Activated CD4-positive, alpha-beta T cell treated with anti-CD3 and anti-CD28 coated beads for 1 hour (primary cell): ENCODE data around the gene GLRX.
"Not testable (repeated sequence)": the region's sequence is repeated elsewhere in the genome, so short reads cannot be mapped to it uniquely, and the experiment has no call there.

Experiments
- DNase-seq: peaks from one replicate; pipeline ENCODE4 v3.0.0-alpha.2; 2020

GLRX gene, protein sequence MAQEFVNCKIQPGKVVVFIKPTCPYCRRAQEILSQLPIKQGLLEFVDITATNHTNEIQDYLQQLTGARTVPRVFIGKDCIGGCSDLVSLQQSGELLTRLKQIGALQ

DNA sequence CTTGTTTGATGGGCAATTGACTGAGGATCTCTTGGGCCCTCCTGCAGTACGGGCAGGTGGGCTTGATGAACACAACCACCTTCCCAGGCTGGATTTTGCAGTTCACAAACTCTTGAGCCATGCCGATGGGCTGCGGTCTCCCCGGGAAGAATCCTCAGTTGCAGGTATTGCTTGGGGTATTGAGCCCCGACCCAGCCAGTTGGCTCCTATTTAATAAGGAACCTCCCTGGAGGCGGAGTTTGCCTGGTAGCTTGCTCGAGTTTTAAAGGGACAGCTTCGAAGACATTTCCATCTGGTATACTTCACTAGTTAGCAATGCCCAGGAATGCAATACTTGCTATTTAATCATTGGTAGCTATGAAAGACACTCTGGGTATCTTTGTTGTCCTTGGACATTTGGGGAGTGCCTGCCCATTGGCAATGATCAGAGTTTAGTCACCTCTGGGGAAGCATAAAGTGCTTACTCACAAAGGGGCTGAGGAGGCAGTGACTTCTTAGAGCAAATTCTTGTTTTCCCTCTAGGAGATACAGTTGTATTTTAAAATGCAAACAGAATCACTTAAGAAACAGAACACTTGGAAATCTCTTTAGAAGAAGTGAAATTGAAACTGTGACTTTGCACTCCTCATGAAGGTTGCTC lies at the start of gene GLRX:
Gene GLRX, minus strand, starts transcription at position 185 of the 640 bp plus-strand sequence. Its CDS starts 64 bp downstream, at position 121.
- DNase-seq, result no peak

DNA sequence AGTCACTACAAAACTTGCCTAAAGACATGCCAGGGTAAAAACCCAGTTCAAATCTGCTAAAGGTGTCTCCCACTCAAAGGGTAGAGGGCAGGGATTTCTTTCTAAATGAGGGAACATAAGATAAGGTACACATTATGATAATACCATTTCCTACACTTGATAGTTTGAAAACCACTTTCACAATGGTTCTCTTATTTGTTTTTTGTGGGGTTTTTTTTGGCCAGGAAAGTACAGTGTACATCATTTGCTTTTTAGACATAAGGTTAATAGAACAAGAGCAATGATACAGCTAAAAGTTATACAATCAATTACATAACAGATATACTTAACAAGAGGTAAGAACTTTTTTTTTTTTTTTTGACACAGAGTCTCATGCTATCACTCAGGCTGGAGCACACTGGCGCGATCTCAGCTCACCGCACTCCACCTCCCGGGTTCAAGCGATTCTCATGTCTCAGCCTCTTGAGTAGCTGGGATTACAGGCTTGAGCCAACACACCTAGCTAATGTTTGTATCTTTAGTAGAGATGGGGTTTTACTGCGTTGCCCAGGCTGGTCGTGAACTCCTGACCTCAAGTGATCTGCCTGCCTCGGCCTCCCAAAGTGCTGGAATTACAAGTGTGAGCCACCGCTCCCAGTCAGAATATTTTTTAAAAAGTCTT lies 48.8 kb upstream of the GLRX start:
- DNase-seq, result no peak

DNA sequence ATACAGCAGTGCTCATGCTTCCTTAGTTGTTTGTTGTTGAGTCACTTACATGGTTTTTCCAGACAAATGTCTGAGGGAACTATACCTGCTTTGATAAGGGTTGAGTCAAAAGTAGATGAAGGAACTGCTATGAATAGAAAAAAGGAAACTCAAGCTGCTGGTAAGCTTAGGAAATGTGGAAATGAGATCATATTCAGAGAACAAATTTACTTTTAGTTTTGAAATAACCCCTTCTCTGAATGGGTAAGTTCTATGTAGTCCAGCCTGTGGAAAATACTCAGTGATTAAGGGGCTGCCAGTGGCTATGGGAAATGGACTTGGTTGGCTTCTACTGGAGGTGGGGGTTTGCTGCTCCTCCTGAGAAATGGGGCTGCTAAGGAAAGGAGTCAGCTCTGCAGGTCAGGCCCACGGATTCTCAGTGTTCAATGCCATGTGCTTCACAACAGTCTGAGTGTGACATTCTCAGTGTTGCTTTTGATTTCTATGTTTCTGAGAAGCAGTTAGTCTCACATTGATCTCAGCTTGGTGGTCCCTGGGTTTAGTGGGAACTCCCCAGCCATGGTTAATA lies 47.7 kb upstream of the GLRX start:
- DNase-seq, result no peak

DNA sequence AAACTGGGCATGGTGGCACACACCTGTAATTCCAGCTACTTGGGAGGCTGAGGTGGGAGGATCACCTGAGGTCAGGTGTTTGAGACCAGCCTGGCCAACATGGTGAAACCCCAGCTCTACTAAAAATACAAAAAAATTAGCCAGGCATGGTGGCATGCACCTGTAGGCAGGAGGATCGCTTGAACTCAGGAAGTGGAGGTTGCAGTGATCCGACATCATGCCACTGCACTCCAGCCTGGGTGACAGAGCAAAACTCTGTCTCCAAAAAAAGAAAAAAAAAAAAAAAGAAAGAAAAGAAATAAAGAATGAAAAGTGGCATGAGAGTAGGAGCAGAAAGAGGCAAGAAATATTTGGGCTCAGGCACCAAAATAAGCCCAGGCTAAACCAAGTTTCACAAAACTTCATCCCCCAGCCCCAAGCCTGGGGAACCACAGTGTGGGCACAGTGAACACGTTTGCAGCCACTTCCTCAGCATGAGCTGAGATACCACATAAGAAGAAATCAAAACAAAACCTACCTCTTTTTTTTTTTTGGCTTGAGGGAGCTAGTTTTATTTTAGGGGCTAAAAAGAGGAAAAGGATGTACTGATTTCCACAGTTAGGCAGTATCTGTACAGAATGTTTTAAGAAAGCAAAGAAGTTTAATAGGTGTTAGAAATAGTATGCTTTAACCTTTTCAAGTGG lies 46.8 kb upstream of the GLRX start:
- not testable (repeated sequence) for DNase-seq

DNA sequence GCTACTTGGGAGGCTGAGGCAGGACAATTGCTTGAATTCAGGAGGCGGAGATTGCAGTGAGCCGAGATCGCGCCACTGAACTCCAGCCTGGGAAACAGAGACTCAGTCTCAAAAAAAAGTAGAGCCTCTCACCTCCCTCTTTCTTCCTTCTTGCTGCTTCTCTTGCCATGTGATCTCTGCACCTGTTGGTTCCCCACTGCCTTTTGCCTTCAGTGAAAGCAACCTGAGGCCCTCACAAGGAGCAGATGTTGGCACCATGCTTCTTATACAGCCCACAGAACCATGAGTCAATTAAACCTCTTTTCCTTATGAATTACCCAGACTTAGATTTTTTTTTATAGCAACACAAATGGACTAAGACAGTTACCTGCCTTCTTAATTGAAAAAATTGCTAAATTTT lies 45.6 kb upstream of the GLRX start:
- no peak for DNase-seq

DNA sequence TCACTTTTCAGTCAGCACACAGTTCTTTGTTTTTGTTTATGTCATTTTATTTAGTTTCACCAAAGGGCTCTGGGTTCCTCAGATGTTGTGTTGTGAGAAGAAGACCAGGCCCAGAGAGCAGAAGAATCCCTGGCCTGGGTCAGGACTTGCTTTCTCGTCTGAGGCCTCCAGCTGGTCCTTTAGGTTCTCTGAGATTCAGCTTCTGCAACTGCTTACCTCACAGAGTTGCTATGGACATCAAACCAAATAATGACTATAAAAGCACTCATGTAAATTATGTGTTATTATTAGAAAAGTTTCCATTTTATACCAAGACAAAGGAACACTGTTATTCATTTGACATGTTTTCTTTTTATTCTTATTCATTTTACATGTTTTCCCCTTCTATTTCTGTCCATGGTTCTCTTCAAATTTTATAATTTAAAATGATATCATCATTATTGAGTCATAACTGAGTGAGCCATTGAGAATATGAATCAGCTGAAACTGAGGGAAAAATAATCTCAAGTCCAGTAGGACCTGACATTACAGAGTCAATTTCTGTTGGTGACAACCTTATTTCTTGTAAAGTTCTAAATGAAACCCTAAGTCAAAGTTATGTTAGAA lies 44.0 kb upstream of the GLRX start:
- DNase-seq, result no peak

DNA sequence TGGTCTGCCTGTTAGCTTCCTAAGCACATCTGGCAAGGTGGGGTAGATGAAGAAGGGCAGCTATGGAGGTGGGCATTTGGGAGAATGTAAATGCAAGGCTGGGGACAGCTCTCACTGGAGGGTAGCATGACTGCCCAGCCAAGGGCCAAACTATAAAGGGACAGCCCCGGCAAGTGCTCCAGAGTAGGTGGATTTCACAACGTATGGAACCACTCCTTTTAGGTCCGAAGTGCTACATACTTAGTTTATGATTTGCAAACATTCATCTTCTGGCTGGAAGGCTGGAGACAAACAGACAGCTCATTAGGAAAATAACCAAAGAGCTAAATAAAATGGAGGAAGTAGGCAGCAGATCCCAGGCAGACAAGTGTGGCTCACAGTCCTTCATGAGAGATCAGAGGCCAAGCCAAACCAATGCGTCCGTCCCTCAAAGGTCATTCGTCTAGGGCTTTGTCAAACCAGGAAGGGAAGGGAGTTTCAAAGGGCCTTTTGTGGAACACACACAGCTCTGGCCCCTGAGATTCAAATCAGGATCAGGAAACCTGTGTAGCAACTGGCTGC lies 42.5 kb upstream of the GLRX start:
- no peak for DNase-seq

DNA sequence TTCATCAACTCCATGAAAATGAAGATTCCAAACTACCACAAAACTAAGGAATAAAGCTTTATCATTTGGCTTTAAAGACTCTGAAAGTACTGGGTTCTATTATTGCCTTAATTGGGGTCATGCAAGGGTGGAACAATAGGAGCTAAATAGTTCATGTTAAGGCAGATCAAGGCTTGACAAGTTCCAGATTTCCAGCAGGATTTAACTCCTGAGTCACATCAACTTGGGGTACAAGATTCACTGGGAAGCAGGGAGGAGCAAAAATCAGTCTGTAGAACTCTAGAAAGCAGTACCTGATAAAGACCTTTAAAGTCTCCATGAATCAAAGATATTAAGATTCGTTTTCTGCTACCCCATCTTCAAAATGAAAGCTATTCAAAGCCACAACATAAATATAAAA lies 41.9 kb upstream of the GLRX start:
- DNase-seq, result no peak

DNA sequence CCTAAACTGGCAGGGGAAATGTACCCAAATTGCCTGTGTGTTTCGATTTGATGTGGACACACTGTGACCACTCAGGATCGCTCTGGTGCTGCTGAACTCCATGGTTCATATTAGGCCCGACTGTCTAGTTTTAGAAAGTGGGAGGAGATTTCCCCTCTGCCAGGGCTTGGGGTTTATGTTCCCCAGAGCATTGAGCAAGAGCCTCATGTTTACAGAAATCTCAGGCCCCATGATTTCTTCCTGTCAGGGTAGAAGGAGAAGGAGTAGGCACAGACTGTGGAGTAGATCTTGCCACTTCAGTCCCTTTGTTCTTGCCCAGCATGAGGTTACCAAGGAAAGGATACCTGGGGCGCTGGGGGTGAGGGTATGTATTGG lies 40.8 kb upstream of the GLRX start:
- DNase-seq, result no peak

DNA sequence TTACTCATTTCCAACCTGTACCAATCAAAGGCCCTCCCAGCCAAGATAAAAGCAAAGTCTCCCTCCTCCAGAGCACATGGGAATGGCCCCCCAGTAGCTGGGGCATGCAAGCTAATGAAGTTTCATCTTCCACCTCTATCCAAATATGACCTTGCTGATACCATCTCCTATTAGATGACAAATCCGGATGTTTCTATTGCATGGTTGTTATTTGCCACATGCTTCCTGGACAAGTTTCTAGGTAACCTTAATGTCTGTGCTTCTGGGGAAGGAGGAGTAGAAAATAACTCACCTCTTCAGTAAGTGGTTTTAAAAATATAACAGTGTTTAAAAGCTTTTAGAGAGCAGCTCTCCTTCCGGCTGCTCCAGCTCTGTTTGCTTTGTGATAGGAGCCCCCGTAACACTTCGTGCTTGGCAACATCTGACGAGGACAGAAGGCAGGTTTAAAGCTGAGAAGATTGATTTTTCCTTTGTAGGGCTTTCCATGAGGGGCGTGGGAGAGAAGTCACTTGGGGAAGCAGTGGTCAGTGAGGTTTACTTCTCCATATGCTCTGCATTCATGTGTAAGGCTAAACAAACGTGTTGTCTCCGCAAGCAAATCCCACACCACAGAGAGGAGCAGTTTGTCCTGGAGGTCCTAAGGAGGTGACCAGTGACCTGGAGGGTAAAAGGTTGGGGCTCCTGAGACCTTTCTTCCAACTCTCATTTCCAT lies 40.3 kb upstream of the GLRX start:
- DNase-seq, result no peak

DNA sequence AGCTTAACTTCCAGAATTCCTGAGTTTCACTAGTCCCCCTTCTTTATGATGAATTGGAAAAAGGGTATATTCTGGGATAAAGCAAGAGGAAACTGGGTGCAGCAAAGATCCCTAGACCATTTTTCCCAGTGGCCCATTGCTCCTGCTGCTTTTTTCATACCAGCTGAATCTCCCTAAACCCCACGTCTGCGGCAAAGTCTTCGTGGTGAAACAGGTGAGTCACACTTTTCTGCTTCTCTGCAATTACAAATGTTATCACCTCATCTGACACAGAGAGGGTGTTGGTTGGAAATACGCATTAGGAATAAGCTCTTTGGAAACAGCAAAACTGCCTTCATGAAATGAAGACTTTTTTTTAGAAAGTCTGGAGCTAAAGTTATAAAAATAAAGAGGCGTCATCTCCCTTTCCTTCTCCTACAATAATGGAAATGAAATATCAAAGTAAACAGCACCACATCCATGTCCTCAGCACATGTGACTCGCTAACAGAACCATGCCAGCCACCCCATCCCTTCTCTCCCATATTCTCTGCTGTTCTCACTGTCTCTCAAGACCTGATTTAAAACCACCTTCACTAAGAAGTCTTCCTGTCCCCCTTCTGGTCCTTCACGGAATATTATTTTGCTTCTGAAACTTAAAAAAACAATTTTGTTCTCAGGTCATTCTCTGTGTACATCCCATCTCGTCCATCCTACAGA lies 39.5 kb upstream of the GLRX start:
- no peak for DNase-seq

DNA sequence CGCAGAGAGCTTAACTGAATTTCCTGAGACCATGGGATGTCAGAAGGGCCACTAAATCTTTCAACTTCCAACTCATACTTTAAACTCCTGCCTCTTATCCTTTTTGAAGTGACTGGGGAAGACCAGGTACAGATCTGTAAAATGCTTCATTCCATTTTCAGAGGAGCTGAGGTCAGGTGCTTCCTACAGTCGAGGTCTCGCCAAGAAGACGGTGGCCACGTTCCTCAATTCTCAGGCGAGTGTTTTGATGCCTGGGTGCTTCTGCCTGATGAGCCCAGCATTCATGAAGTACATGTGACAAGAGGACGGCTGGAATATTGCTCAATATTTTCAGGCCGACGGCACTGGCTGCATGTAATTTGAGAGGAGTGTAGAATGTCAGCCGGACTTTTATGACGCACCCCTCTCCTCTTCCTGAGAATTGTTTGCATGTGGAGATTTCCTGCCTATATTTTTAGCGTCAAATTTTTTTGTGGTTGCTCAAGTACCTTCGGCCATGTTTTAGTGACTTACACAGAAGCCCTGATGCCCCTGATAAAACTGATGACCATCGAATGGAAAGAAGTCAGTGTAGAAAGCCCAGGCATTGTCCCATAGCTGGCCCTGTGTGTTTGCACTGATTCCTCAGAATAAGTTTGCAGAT lies 38.8 kb upstream of the GLRX start:
- no peak for DNase-seq

DNA sequence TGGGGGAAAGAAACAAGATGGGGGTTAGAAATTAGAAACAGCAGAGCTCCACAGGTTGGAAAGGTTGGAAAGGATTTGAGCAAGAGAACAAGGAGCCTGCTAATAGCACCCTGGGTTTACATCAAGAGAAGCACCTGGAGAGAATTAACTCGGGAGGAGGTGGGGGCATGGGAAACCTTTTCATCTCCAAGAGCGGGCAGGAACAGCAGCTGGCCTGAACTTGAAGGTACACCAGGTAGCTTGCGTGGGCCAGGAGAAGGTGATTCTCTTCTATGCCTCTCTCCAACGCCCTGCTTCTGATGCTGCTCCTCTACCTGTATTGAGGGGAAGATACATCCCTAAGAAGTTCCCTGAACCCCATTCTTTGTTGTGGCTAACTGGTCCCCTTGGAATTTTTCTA lies 37.1 kb upstream of the GLRX start:
- DNase-seq, result no peak

DNA sequence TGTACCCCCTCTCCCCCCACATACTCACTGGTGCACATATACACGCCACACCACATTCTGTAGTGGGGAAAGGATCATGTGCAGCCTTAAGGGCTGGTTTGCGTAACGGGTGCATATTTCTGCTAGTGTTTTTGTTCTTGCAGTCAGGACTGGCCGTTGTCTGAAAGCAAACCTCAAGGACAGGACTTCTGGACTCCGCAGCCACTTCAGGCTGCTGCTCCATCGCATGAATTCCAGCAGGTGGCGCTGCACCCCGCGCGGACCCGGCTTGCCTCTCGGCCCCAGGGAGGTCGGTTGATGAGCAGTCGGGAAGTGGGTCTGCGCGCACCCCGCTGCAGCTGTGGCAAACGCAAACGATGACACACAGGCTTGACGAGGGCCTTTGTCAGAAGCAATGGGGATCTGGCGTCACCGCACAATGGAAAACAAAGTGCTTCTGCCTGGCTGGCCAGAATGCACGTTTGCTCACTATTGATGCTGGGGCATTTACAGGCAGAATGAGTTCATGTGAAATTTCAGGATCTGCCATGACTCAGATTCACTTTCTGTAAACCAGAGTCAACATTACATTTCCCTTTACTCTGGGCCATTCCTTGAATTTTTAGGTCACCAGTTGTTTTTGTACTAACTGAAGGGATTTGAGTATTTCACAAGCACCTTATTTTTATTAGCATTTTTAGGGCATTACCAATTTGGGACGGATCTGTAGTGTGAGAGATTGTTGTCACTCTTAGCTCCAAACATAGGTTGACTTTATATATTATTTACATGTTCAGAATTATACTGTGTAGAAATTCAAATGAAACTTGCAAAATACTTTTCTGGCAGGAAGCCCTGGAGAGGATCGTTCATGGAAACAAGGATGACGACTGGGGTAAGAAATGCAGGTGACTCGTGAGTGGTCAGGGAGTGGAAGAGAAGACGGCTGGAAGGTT lies 36.4 kb upstream of the GLRX start:
- peak; percentile 87 for DNase-seq

DNA sequence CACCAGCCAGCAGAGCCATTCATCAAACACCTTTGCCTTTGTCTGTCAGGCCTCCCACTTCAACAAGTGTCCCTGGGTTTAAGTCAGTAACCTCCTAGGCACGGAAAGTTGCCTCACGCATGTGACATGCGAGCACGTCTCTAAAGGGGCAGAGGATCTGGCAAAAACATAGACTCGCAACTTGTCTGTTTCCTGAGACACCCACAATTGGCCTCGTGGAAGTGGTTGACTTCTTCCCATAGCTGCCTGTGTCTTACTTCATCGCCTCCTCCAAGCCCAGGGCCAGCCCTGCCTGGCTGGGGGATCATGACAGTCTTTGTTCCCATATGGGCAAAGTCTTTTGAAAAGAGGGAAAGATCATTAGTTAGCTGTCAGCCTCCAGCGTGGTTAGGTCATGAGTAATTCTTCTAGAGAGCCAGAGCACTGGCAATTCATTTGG lies 35.5 kb upstream of the GLRX start:
- DNase-seq, result no peak

DNA sequence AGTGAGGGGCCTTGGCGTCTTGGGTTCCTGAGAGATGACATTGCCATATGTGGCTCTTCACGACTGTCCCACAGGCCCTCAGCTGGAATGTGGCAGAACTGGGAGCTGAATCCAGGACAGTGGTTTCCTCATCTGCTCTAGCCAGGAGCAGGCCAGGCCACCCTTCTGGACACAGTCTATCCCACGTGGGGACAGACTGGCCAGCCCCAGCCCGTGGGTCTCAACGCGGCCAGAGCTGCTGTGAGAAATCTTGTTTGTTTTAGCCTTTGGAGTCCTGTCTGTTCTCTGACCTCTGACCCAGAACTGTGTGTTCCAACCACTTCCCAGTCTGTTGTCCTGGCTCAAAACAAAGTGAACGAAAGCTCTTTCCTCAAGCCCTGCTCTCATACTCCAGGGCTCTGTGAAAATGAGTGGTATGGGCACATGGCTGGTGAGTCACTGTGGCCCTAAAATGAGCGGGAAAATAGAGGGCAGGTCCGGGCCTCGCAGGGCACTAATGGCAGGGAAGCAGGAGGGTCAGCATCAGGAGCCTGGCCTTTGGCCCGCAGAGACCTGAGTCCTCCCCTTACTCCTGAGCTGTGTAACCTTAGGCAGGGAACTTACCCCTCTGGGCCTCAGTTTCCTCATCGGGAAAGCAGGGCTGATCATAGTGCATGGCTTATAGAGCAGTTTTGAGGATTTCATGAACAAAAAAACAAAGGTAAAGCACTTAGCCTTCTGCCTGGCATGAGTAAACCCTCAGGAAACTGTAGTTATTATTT lies 34.8 kb upstream of the GLRX start:
- DNase-seq, result no peak

DNA sequence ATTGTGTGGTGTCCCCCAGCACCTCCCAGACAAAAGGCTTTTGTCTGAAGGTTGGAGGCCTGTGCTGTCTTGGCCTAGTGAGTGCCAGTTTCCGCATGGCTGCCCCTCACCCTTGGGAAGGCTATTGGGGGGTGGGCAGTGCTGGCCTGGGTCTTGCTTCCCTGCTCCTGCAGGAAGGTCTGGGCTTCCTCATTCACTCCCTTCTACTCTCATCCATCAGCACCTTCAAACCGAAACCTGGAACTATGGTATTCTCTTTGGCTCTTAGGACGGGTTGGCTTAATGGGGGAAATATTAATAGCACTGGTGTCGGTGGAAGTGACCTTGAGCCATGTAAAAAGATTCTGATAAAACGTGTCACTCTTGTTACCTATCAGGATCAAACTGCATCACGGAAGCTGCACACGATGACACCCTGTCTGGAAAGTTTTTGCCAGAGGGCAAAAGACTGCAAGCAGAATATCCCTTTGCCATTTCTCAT lies 34.0 kb upstream of the GLRX start:
- DNase-seq, result no peak

DNA sequence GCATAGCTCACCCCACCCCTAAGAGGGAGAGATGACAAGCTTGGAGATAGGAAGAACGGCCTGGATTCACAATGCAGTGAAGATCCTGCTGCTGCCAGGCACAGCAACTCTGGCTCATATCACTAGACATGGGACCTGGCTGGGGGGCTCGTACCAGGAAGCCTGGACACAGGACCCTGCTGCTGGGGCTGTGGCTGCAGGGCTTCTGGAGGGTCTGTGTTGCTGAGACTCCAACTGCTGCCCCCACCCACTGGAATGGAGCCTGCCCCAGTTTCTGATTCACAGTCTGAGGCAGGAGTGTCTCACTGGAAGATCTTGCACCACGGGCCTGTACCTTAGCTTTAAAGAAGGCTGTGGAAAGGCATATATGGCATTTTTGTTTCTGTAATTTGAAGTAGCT lies 31.0 kb upstream of the GLRX start:
- DNase-seq, result no peak

DNA sequence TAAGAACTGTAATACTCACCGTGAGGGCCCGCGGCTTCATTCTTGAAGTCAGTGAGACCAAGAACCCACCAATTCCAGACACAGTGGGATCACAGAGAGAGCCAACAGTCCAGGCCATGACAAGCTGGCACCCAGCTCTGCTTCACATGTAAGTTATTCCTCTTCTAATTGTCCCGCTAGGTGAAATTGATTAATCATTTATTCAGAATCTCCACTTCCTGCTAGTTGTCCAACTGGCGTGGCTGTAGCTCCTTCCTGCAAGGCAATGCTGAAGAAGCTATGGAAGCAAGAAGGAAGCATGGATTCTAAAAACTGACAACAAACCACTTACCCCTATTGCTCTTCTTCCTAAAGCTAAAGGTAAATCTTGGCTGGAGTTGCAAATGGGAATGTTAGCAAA lies 30.0 kb upstream of the GLRX start:
- no peak for DNase-seq
